TTC549 (cell line): ENCODE measurements around the gene PDE1C.

Experiments
- FAIRE-seq: peaks from 2 replicates; lab custom pipeline; 2012; peaks lifted over from hg19 to GRCh38; lab: Jason Lieb, UNC

PDE1C gene

GRCh38 chr7:31986878-31987518 is 83.2 kb downstream of the PDE1C start:
- FAIRE-seq = no peak

GRCh38 chr7:31982962-31983361 is 87.2 kb downstream of the PDE1C start:
- FAIRE-seq = no peak

- no peak for FAIRE-seq
Measured at GRCh38 chr7:31981874-31982390, 88.3 kb downstream of the PDE1C start.

GRCh38 chr7:31979690-31980330 is 90.4 kb downstream of the PDE1C start:
- FAIRE-seq = no peak

GRCh38 chr7:31975546-31975945 is 94.7 kb downstream of the PDE1C start:
- FAIRE-seq = no peak

GRCh38 chr7:31974351-31974750 is 95.9 kb downstream of the PDE1C start:
- no peak for FAIRE-seq

- FAIRE-seq = no peak
Measured at GRCh38 chr7:31971049-31971667, 99.0 kb downstream of the PDE1C start.

GRCh38 chr7:31970501-31970900 is 99.7 kb downstream of the PDE1C start:
- no peak for FAIRE-seq

- no peak for FAIRE-seq
Measured at GRCh38 chr7:31963569-31964175, 106.5 kb downstream of the PDE1C start.

- FAIRE-seq = no peak
Measured at GRCh38 chr7:31962246-31962645, 108.0 kb downstream of the PDE1C start.

- no peak for FAIRE-seq
Measured at GRCh38 chr7:31958226-31958625, 112.0 kb downstream of the PDE1C start.

GRCh38 chr7:31957756-31958155 is 112.5 kb downstream of the PDE1C start:
- FAIRE-seq = no peak

- FAIRE-seq = no peak
Measured at GRCh38 chr7:31957090-31957720, 113.0 kb downstream of the PDE1C start.

GRCh38 chr7:31955641-31956040 is 114.6 kb downstream of the PDE1C start:
- FAIRE-seq = no peak

GRCh38 chr7:31955021-31955420 is 115.2 kb downstream of the PDE1C start:
- no peak for FAIRE-seq

GRCh38 chr7:31954500-31954899 is 115.7 kb downstream of the PDE1C start:
- no peak for FAIRE-seq

GRCh38 chr7:31953432-31953831 is 116.8 kb downstream of the PDE1C start:
- FAIRE-seq = no peak

- FAIRE-seq = no peak
Measured at GRCh38 chr7:31950091-31950755, 120.0 kb downstream of the PDE1C start.

- no peak for FAIRE-seq
Measured at GRCh38 chr7:31948029-31948428, 122.2 kb downstream of the PDE1C start.

- no peak for FAIRE-seq
Measured at GRCh38 chr7:31940167-31940566, 130.0 kb downstream of the PDE1C start.

- FAIRE-seq = no peak
Measured at GRCh38 chr7:31939076-31939475, 131.1 kb downstream of the PDE1C start.

- no peak for FAIRE-seq
Measured at GRCh38 chr7:31938650-31939049, 131.6 kb downstream of the PDE1C start.
